Mucosa of gallbladder (tissue), 1 donor: ENCODE data around the gene BCKDHA. TPM values are rescaled to one million over a fixed set of nuclear protein-coding genes. Genes with fewer than 3 reads are reported as not detected.
"Not testable (repeated sequence)": the region's sequence is repeated elsewhere in the genome, so short reads cannot be mapped to it uniquely, and the experiment has no call there.

ENCODE experiments used
- DNase-seq: peaks from one replicate; pipeline ENCODE4 v3.0.0-alpha.2; 2020; ENCODE audit warnings: low spot score
- total RNA-seq: library from RNA; stranded (reverse); gene quantifications from one replicate; pipeline ENCODE4 v1.2.1, GENCODE V29; 2021
- donor health status: DM: no; HTN: no; CAD: no.

The BCKDHA gene
- total RNA-seq, 1 donor from 2014 or later, result 26.4 TPM

- DNase-seq, result no peak
Observed at GRCh38 chr19:41405776-41406175, 8.2 kb downstream of the BCKDHA start.

- no peak for DNase-seq
Observed at GRCh38 chr19:41407271-41407670, 9.7 kb downstream of the BCKDHA start.

GRCh38 chr19:41408256-41408655 is 10.6 kb downstream of the BCKDHA start:
- DNase-seq, result no peak

DNA sequence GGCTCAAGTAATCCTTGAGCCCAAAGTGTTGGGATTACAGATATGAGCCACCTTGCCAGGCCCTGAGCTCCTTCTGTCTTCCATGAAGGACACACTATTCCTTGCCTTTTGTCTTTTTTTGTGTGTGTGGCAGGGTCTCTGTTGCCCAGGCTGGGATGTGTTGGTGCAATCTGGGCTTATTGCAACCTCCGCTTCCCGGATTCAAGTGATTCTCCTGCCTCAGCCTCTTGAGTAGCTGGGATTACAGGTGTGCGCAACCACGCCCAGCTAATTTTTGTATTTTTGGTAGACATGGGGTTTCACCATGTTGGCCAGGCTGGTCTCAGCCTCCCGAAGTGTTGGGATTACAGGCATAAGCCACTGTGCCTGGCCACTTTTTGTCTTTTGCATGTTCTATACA is 11.2 kb downstream of the BCKDHA start:
- DNase-seq, result not testable (repeated sequence)

- peak; percentile 63 for DNase-seq
Observed at GRCh38 chr19:41409288-41409687, 11.7 kb downstream of the BCKDHA start.

DNA sequence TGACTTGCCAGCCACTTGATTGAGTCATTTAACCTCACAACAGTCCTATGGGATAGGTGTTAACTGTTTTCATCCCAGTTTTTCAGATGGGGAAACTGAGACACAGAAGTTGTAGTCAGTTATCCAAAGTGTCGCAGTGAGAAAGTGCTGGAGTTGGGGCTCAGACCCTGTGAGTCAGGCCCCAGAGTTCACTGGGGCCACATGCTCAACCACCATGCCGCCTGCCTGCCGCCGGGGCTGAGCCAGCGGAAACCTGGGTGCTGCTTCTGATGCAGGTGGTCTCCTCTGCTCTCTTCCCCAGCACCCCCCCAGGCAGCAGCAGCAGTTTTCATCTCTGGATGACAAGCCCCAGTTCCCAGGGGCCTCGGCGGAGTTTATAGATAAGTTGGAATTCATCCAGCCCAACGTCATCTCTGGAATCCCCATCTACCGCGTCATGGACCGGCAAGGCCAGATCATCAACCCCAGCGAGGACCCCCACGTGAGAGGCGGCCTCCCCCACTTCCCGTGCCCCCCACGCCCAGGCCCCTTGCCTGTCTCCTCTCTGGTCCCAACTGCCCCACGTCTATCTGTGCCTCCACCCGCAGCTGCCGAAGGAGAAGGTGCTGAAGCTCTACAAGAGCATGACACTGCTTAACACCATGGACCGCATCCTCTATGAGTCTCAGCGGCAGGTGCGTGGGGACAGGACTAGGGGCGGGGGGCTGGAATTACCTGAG is 12.9 kb downstream of the BCKDHA start:
- no peak for DNase-seq

- no peak for DNase-seq
Observed at GRCh38 chr19:41411100-41411967, 13.7 kb downstream of the BCKDHA start.

DNA sequence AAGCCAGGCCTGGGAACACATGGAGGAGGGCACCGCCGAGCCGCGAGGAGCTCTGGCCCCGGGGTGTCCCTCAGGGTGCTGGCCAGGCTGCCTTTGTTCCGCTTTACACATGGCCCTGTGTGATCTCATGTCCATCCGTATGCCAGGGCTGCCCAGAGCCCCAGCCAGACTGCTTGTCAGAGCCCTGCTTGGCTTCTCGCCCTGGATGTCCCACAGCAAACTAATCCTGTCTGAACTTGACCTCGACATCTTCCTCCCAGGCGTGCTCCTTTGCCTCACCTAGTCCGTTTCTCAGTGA is 14.3 kb downstream of the BCKDHA start:
- DNase-seq, result no peak

- no peak for DNase-seq
Observed at GRCh38 chr19:41412953-41413352, 15.3 kb downstream of the BCKDHA start.

- DNase-seq, result no peak
Observed at GRCh38 chr19:41413947-41414346, 16.3 kb downstream of the BCKDHA start.

DNA sequence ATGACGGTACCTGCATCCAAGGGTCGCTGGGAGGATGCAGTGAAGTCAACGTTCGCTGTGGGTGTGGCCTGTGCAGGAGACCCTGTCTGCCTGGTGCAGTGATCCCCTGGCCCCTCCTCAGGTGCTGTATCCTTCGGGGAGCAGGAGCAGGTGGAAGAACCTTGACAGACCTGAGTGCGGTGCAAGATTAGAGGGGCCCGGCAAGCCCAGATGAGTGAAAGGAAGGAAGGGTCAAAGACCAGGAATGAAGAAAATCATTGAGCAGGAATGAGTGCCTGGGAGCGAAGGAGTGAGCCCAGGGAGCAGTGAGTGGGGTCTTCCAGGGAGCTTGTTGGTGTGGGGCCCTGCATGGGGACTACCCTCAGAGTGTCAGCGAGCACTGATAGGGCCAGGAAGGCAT is 16.8 kb downstream of the BCKDHA start:
- DNase-seq, result no peak

DNA sequence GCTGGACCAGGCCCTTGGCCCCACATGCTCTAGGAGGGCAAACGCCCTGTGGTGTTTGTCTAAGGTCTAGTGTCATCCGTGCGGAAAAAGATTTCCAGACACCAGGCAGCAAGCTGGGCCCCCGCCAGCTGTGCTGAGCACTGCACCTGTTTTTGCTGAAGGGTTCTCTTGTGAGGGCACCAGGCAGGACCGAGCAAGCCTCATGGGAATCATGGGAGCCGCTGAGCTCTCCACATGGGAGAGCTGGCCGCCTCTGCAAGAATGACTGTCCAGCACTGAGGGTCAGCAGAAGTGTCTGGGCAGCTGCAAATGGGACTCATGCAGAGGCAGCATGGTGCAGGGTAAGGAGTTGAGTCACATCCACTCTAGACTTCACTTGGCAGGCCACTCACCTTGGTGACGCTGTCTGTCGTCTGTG is 17.5 kb downstream of the BCKDHA start:
- DNase-seq, result no peak

DNA sequence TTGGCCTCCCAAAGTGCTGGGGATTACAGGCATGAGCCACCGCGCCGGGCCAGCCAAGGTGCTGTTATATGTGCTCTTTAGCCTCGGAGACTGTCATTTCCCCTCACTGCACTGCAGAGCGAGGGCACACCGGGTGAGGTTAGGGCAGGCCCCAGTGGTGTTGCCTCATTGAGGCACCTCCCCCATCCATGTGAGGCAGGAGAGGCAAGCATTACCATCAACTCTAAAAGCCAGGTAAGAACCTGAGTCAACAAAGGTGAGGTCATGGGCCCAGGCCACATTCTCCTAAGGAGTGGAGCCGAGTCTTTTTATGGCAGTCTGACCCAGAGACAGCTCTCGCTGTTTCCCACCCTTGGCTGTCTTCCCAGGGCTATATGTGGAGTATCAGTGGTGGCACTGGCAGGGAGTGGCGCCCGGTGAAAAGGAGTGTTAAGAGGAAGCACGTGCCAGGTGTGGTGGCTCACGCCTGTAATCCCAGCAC is 18.6 kb downstream of the BCKDHA start:
- DNase-seq, result no peak

GRCh38 chr19:41420101-41420880 is 22.7 kb downstream of the BCKDHA start:
- DNase-seq, result no peak

DNA sequence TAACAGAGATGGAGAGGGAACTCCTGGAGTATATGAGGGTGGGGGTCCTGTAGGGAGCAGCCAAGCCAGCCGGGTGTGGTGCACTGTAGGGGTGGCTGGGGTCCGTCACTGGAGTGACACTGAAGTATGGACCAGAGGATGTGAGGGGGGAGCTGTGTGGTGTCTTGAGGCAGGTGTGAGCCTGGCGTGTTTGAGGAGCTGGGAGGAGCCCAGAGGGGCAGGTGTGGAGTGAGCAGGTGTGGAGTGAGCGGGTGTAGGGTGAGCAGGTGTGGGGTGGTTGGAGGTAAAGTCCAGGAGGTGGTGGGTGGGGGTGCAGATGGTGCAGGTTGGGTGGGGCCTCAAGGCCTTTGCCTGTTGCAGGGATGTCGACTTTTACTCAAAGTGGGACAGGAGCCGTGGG is 23.7 kb downstream of the BCKDHA start:
- no peak for DNase-seq

GRCh38 chr19:41421973-41422372 is 24.4 kb downstream of the BCKDHA start:
- DNase-seq, result no peak

DNA sequence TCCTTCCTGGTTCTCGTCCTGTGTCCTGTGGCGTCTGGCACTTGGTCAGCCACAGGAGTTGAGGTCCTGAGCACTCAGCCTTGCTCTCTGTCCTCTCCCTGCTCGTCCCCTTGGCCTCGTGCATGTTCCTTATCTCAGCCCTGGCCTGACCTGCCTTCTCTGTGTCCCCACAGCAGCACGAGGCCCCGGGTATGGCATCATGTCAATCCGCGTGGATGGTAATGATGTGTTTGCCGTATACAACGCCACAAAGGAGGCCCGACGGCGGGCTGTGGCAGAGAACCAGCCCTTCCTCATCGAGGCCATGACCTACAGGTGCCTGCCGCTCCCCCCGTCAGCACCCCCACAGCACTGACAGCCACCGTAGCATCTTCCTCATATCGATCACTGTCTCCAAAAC is 24.8 kb downstream of the BCKDHA start:
- no peak for DNase-seq

DNA sequence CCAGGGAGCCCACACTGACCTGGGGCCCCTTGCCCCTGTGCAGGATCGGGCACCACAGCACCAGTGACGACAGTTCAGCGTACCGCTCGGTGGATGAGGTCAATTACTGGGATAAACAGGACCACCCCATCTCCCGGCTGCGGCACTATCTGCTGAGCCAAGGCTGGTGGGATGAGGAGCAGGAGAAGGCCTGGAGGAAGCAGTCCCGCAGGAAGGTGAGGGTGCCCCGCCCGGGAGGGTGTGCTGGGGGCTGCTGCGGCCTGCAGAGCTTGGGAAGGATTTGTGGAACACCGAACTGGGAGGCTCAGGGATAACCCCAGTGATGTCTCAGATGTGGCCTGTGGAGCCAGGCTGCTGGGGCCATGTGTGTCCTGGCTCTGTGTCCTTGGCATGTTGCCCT is 25.3 kb downstream of the BCKDHA start:
- no peak for DNase-seq

- DNase-seq, result no peak
Observed at GRCh38 chr19:41424335-41425173, 26.9 kb downstream of the BCKDHA start.

GRCh38 chr19:41425174-41426115 is 27.8 kb downstream of the BCKDHA start:
- DNase-seq, result no peak
